ENCODE measurements around the gene LEFTY2.
A peak's percentile ranks its signal among the peaks of the same experiment; 100 is the strongest.
"Not testable (repeated sequence)": the region's sequence is repeated elsewhere in the genome, so short reads cannot be mapped to it uniquely, and the experiment has no call there.

Gene LEFTY2, protein sequence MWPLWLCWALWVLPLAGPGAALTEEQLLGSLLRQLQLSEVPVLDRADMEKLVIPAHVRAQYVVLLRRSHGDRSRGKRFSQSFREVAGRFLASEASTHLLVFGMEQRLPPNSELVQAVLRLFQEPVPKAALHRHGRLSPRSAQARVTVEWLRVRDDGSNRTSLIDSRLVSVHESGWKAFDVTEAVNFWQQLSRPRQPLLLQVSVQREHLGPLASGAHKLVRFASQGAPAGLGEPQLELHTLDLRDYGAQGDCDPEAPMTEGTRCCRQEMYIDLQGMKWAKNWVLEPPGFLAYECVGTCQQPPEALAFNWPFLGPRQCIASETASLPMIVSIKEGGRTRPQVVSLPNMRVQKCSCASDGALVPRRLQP
- 0.05 to 0.09 reads per million in 2 donors for total RNA-seq

DNA sequence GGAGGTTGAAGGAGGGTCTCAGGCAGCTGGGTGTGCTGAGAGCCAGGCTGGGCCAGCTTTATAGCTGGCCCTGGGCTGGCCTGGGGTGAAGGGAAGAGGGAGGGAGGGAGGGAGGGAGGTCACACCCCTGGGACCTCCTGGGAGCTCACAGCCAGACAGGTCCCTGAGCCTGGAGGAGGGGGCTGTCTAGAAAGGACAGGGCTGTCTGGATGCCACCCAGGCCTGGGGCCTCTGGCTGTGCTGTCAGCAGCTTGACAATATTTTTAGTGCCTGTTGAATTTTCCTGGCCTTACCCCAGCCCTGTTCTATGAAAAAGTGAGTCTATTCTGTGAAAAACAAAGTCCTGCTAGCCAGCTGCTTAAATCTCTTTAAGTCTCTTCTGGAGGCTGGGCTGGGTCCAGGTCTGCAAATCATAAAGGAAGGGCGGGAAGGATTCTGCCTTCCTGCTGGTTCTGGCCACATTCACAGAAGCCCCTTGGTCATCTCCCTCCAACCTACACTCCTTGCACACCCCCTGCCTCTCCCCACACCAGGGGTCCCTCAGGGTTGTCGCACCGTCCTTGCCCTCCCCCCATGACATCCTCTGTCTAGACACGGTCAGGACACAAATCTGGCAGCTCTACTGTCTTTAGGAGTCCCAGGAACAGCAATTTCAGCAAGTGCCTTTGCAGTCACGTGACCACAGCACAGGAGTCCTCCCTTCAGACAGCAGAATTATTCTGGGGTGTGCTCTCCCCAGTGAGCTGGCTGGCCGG, at the start of gene LEFTY2:
LEFTY2 (minus strand) TSS at position 34 of the 755 bp plus-strand sequence. CDS start 80 bp downstream, outside the sequence.
- DNase-seq: no peak

DNA sequence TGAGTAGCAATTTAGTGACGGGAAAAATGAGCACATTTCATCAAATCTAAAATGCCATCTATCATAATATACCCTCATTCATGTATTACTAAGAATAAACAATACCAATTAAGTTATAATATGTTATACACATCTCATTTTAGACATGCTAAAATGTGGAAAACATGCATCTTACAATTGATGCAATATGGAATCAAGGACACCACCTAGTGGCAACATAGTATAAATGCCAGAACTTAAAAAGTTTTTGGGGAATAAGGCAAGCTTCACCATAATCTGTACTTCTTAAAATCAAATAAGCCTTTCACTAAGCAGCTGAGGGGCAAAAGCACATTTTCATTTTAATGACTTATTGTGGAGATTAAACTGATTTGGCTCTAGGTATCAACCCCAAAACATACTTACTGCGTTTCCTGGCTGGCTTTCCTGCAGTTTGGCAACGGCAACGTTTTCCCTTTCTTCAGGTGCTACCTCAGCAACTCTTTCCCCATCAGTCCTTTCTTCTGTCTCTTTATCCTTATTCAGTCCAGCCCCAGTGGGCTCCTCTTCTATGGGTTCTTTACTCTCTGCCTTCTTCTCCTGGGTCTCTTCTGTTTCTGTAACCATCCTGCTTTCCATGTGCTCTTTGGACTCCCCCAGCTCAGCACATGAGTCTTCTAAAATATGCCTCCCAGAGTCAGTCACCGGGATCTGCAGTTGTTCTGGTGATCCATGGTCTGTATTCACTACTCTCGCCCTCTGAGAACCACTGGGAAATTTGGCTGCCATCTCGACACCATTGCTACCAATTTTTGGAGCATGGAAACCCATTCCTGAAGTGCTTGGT, 46.7 kb upstream of the LEFTY2 start:
- no peak for DNase-seq

DNA sequence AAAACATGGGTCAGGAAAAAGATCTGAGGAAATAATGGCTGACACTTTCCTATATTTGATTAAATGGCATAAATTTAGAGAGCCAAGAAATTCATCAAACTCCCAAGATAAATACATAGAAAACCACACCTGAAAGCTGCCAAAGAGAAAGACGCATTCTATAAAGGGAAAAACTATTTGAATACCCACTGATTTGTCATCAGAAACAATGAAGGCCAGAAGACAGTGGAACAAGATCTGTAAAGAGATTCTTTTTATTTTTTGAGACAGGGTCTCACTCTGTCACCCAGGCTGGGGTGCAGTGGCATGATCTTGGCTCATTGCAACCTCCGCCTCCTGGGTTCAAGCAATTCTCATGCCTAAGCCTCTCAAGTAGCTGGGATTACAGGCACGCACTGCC, 40.7 kb upstream of the LEFTY2 start:
- DNase-seq: no peak

DNA sequence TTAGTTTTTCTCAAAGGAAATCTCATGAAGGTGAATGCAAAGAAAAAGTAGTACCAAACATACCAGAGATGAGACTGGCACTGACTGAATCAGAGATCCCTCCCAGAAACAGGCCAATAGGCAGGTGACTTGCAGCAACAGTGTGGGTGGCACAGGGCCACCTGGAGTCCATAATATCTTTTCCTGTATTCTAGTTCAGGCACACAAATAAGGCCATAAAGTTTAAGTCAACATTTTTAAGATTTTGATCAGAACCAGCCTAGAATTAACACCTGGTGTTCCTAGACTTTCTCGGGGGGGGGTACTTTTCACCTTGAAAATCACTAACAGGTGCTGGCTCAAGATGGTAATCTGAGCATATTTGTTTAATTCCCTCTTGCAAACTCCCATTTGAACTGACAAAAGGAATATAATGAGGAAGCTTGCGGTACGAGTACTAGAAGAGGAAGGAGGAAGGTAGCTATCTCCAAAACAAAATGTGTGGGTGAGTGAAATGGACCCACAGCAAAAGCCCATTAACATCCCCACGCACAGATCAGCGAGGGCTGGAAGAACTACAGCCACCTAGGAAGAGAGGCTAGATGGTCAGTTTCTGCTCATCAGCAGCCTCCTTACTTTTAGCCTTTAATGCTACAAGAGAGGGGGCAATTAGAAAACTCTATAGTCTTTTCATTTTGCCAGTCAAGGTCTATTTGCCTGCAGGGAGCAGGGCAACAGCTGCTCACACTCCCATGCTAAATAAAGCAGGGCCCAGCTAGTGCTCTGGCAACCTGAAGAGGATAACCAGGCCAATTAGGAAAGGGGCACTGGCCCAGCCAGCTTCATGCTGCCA, 39.2 kb upstream of the LEFTY2 start:
- DNase-seq: no peak

DNA sequence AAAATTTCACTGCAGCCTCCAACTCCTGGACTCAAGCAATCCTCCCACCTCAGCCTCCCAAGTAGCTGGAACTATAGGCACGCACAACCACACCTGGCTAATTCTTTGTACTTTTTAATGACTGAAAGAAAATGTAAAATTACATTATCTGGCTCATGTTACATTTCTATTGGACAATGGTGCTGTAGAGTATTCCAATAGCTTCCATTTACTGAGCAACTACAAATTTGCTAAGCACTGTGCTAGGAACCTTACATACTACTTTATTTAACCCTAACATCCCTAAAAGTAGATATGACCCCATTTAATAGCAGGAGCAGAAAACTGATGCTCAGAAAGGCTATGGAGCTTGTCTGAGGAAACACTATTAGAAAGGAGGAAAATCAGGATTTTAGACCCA, 38.4 kb upstream of the LEFTY2 start:
- no peak for DNase-seq

DNA sequence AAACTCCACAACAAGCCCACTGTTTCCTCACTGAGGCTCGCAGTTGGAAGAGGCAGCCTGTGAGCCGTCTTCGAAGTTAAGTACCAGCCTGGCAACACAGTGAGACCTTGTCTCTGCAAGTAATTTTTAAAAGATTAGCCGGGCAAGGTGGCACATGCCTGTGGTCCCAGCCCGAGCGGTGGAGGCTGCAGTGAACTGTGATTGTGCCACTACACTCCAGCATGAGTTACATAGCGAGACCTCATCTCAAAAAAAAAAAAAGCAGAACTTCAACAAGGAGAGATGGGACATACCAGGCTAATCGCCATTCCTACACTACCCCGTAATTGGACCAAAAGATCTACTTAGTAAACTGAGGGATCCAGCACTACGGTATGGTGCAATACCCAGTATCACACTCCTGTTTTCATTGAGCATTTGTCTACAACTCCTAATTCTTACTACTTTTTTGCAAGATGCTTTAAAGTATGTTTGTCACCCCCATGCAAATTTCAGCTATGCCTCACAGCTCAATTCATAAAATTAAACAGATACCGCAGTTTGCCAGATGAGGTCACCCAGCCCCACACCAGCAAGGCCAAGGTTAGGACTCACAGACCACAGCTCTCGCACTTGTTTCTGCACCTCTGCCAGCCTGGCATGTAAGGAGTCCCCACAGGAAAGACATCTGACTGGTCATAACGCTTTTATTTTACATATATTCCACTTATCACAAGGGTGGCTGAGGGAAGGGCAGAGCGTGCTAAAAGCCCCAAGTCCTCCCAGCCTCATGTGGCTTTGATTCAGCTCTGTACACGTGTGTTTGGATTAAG, 37.1 kb upstream of the LEFTY2 start:
- DNase-seq: no peak

DNA sequence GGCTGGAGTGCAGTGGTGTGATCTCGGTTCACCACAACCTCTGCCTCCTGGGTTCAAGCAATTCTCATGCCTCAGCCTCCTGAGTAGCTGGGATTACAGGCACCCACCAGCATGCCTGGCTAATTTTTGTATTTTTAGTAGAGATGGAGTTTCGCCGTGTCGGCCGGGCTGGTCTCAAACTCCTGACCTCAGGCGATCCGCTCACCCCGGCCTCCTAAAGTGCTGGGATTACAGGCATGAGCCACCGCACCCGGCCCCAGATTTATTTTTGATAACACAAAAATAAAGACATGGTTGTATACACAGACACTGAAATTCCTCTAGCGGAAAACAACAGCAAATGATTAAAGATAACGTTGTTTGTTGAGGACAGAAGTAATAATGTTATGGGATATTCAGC, 34.1 kb upstream of the LEFTY2 start:
- DNase-seq: not testable (repeated sequence)

DNA sequence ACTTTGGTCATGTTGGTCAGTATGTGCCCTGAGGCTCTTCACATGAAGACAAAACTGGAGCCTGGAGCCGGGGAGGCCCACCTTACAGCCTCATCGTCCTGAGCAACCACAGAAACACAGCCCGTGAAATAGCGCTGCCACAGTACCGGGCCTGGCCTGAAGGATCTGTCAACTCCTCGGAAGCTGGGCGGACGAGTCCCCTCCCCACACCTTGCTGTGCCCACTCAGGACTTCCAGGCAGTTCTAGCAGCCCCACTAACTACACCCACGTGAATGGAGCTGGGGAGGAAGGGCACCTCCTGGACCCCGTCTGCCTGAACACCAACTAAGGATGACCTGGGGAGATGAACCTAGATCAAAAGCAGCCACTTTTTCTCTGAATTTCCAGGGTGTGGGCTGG, 33.4 kb upstream of the LEFTY2 start:
- no peak for DNase-seq

DNA sequence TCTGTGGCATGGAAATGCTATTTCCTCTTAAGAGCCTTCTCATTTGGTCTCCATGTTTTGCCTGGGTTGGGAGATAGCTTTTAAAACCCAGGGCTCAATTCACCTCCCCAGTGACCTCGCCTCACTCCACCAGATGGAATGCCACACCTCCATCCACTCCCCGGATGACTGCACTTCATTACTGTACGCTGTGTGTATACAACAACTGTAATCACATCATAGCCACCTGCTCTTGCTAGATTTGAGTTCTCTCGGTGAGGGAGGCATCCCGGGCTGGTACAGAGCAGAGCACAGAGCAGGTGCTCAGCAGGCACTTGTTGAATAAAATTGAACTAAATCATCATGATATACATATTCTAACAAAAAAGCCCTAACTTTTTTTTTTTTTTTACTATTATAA, 32.1 kb upstream of the LEFTY2 start:
- DNase-seq: no peak

DNA sequence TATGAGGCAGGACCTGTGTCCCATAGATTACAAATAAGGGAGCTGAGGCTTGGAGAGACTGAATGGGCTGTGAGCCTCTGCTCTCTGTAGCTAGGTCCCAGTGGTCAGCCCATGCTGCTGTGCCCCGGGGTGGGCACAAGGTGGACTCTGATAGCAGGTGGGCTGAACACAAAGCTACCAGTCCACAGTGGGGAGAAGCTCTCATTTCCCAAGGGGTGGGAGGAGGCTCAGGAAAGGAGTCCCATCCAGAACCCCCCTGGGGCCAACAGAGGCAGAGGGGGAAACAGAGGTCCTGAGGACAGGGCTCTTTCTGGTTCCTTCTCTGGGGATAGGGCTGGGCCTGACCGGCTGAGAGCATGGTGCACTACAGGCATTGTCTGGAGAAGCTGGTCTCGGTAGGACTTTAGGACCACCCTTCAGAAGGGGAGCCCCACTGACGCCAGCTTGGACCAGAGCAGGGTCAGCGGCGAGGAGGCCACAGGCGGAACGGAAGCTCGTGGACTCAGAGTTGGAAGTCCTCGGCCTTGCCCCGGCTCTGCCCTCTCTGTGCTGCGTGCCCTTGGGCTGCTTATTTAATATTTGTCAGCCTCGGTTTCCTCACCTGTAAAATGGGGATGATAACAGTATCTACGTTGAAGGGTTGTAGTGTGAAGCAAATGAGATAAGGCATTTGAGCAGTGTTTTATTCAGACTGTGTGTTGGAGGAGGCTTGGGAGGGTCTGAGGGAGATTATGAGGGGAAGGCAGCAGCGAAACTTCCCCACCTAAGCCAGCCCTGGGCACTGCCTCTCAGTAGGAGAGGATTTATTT, 31.5 kb upstream of the LEFTY2 start:
- no peak for DNase-seq

DNA sequence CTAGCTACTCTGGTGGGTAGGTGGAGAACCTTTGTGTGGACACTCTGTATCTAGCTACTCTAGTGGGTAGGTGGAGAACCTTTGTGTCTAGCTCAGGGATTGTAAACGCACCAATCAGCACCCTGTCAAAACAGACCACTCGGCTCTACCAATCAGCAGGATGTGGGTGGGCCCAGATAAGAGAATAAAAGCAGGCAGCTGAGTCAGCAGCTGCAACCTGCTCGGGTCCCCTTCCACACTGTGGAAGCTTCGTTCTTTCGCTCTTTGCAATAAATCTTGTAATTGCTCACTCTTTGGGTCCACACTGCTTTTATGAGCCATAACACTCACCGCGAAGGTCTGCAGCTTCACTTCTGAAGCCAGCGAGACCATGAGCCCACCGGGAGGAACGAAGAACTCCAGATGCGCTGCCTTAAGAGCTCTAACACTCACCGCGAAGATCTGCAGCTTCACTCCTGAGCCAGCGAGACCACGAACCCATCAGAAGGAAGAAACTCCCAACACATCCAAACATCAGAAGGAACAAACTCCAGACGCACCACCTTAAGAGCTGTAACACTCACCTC, 29.7 kb upstream of the LEFTY2 start:
- not testable (repeated sequence) for DNase-seq

DNA sequence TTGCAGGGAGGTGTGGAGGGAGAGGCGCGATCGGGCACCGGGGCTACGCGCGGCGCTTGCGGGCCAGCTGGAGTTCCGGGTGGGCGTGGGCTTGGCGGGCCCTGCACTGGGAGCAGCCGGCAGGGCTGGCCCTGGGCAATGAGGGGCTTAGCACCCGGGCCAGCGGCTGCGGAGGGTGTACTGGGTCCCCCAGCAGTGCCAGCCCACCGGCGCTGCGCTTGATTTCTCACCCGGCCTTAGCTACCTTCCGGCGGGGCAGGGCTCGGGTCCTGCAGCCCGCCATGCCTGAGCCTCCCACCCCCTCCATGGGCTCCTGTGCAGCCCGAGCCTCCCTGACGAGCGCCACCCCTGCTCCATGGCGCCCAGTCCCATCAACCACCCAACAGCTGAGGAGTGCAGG, 28.7 kb upstream of the LEFTY2 start:
- not testable (repeated sequence) for DNase-seq

DNA sequence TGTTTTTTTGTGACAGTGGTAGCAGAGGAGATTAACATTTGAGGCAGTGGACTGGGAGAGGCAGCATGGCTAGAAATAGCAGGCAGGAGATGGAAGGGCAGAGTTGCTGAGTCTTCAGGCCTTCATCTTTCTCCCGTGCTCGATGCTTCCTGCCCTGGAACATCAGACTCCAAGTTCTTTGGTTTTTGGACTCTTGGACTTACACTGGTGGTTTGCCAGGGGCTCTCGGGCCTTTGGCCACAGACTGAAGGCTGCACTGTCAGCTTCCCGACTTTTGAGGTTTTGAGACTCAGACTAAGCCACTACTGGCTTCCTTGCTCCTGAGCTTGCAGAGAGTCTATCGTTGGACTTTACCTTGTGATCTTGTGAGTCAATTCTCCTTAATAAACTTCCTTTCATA, 24.2 kb upstream of the LEFTY2 start:
- no peak for DNase-seq

DNA sequence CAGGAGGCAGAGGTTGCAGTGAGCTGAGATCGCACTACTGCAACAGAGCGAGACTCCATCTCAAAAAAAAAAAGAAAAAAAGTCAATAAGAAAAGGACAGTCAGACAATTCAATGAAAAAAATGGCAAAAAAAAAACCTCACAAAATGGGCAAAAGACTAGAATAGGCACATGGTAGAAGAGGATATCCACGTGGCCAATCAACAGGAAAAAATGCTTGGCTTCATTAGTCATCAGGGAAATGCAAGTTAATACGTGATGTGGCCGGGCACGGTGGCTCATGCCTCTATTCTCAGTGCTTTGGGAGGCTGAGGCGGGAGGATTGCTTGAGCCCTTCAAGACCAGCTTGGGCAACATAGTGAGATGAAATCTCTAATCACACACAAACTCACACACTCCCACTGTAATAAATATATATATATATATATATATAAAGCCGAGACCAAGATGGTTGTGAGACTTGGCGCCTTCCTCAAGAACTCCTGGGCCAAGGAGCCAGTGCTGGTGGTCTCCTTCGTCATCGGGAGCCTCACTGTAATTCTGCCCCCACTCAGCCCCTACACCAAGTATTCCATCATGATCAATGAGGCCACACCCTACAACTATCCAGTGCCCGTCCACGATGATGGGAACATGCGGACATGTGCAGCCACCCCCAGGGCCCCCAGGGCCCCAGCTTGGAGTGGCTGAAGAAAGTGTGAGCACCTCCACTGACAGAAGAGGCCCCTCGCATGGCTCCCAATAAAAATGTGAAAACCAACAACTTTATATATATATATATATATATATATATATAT, 22.9 kb upstream of the LEFTY2 start:
- no peak for DNase-seq

DNA sequence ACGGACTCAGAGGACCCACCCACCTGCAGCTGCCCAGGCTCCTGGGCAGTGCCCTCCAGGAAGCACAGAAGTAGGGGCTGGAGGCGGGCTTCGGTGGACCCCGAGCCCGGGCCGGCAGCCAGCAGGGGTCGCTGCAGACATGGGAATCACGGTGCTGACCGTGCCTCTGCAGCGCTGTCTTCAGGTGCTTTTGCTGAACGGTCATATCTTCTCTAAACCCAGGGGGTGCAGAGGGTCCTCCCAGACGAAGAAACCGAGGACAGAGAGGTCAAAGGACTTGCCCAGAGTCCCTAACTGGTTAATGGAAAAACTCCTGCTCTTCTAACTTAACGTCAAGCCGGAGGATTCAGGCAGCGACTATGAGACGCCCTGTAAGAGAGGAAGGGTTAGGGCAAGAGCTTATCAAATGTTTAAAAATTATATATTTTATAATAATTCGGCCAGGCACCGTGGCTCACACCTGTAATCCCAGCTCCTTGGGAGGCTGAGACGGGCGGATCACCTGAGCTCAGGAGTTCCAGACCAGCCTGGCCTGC, 21.5 kb upstream of the LEFTY2 start:
- peak; percentile 22 for DNase-seq

DNA sequence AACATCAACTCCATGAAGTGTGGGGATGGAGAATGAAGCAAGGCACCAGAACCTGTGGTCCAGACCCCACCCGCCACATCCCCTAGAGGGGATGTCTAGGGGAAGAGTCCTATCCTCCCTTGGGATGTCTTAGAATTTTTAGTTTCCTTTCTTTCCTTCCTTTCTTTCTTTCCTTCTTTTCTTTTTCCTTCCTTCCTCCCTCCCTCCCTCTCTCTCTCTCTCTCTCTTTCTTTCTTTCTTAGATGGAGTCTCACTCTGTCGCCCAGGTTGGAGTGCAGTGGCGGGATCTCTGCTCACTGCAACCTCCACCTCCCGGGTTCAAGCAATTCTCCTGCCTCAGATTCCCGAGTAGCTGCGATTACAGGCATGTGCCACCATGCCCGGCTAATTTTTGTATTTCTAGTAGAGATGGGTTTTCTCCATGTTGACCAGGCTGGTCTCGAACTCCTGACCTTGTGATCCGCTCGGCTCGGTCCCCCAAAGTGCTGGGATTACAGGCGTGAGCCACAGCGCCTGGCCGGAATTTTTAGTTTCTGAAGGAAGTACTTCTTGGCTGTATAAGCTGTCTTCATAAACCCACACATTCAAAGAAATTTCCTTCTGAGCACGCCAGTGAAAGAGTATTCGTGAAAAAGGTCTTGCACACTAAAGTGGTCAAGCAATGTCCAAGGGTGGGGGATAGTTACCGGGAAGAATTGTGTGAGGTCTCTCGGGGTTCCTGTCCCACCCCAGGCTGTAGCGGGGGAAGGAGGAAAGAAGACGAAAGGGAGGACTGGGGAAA, 20.8 kb upstream of the LEFTY2 start:
- no peak for DNase-seq

DNA sequence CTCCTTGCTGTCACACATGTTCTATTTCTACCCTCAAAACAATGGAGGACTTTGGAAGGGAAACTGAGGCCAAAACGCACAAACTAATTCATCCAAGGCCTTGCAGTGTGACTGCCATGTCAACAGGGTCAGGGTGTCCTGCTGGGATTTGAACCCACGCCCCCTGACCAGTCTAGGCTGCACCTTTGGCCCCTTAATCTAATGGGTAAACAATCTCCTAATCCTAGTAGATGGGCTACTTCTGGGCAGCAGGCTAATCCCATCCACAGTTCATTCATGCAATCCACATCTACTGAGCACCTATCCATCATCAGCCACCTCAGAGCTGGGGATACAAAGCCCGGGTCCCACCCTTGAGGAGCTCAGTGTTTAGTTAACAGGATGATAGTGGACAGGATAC, 17.0 kb upstream of the LEFTY2 start:
- DNase-seq: no peak

DNA sequence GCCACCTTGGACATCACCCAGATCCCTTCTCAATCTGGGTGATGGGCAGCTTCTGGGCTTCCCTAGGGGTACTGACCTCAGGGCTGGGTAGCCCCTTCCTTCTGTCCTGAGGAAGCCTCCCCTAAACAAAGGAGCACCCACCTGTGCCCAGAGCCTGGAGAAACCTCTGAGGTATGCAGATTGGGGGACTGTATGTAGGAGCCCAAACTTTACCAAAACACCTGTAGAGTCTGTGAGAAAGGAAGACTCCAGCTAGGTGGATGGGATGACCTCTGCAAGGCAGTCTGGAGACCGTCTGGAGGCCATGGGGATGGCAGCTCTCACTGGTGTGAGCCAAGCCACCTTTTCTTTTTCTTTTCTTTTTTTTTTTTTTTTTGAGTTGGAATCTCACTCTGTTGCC, 13.7 kb upstream of the LEFTY2 start:
- no peak for DNase-seq
